NCI-H226 (cell line): ENCODE results near the gene AK5.
"Not testable (repeated sequence)": the region's sequence is repeated elsewhere in the genome, so short reads cannot be mapped to it uniquely, and the experiment has no call there.

Experiments used
- DNase-seq: peaks from one replicate; pipeline ENCODE4 v3.0.0-alpha.2; 2015

Gene AK5

DNA sequence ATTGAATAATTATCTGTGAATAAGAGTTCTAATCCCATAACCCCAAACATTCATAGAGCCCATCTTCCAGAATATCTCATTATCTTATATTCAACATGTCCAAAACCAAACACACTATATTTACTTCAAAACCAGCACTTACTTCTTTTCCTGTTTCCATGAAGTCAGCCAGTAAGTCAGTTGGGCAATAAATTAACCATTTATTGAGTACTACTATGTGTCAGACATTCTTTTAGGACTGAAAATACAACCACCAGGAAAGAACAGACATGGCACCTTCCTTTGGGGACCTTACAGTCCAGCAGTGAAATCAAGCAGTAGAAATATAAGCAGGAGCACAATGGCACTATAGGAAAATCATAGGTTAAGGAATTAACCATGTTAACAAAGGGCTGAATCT is 8.8 kb downstream of the AK5 start:
- DNase-seq = no peak

DNA sequence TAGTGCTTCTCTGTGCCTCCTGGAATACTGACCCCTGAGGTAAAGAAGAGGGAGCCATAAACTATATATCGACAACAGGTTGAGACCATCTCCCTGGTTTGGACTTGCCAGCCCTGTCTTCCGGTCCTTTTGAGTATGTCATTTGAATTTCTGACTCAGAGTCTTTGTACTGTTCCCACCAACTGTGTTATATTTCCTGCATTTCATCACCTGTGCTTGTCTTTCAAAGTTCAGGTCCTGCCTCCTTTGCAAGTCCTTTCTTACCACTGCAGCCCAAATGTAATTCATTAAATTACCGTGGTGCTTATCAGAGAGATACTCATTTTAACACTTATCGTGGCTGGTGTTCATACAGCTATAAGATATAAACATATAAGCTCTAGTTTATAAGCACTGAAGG is 10.7 kb downstream of the AK5 start:
- DNase-seq = no peak

DNA sequence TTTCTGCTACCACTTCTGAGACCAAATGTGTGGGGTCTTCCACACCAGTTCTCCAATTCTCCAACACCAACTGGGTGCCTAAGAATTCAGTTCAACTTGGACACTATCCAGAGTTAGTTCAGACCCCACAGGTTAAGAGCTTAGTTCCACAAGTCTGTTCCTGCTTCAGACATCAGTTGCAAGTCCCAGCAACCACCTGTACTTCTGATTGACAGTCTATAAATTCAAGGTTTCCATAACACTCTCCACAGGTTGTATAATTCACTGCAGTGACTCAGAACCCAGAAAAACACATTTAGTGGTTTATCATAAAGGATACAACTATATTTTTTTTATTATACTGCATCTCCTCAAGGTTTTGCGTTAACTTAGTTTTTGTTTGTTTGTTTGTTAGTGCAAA is 18.7 kb downstream of the AK5 start:
- DNase-seq = no peak

DNA sequence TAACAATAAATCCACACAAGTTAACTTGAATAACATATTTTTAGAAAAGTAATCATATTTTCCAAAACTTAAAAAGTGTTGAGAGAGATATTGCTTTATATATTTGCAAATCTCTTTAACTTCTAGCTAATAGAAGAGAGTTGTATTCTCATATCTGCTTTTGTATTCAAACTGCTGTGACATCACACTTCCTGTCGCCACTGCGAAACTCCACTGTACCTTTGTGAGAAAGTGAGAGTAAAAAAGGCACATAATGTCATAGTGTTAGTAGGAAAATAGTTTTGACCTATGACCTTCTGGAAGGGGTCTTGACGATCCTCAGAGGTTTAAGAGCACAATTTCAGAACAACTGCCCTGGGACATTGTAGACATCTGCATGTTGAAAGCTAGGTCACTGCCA is 21.6 kb downstream of the AK5 start:
- no peak for DNase-seq

DNA sequence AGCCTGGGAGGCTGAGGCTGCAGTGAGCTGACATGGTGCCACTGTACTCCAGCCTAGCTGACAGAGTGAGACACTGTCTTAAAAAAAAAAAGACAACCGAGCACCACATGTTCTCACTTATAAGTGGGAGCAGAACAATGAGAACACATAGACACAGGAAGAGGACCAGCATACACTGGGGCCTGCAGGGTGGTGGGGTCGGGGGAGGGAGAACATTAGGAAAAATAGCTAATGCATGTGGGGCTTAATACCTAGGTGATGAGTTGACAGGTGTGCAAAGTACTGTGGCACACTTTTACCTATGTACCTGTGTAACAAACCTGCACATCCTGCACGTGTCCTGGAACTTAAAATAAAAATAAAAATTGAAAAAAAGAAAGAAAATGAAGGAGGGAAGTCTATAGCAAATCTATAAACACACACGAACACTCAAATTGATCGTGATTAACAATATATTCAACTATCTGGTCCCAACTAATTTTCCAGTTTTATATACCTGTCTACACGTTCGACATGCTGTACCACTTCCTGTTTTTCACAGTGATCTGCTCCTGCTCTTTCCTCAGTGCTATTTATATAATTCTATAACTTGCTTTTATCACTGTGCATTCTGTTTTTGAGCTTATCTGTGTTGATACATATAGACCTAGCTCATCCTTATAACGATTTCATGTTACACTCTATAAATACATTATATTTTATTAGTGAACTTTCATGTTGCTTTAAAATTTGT is 27.2 kb downstream of the AK5 start:
- no peak for DNase-seq

DNA sequence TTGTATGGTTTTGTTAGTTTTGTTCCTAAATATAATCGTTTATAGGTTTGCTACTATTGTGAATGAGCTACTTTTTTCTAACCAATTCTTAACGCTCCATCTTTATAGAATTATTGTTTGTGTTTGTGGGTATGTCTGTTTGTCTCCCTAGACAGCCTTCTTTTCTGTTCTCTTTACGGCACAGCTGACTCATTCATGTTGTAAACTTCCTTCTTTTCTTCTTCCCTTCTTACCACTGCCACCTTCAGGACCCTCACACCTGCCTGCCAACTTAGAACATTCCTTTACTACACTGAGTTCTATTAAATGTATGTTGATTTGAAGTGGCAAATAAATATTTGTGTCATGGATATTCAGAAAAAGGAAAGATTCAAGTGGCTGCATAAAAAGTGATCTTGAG is 29.1 kb downstream of the AK5 start:
- DNase-seq = no peak

DNA sequence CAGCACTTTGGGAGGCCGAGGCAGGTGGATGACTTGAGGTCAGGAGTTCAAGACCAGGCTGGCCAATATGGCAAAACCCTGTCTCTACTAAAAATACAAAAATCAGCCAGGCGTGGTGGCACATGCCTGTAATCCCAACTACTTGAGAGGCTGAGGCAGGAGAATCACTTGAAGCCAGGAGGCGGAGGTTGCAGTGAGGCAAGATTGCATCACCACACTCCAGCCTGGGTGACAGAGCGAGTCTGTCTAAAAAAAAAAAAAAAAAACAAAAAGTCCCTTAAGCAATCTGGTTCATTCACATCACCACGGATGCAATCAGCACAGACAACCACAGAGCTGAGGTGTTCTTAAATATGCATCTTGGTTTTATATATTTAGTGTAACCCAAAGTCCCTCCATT is 30.5 kb downstream of the AK5 start:
- not testable (repeated sequence) for DNase-seq

DNA sequence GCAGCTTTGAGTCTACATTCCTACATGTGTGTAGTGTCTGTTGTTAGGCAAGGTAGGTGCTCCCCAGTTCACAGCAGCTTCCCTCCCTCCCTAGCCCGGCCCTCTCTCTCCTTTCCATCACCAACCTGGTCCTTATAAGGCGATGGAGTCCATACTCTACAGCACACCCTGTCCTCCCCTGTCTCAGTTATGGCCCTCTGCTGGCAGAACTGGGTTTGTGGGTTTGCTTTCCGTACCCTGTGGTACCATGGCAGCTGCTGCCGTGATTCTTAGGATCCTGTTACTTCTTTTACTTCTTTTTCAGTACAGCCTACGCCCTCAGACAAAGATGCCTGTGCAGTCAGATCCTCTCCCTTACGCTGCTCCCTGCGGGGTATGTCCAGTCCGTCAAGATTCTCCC is 31.7 kb downstream of the AK5 start:
- no peak for DNase-seq

DNA sequence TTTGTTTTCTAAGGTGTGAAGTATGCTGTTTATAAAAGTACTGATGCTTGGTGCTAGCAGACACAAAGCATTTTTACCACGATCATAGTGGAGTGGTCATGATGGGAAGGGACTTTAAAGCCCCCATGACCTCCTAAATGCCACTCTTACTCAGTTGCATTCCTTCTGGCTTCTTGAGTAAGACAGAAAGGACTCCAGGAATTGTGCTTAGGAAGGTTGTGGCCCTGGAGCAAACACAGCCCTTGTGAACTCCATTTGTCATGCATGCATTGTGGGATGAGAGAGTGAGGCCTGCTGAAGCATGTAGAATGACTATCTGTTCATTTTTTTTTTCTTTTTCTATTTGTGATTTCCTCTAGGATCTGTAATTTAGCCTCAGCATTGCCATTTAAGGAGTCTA is 34.2 kb downstream of the AK5 start:
- peak; percentile 21 for DNase-seq

DNA sequence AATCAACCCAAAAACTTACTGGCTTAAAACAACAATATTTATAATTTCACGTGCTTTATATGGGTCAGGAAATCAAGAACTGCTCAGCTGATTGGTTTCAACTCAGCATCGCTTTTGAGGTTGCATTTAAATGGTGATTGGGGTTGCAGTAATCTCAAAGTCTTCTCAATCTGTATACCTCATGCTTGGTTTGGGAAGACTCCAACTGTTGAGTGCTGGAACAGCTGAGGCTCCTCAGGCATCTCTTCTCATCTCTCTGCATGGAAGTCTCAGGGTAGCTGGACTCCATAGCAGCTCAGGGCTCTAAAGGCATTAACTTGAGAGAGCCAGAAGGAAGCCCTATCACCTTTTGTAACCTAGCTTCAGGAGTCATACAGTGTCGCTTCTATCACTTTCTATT is 35.1 kb downstream of the AK5 start:
- no peak for DNase-seq

DNA sequence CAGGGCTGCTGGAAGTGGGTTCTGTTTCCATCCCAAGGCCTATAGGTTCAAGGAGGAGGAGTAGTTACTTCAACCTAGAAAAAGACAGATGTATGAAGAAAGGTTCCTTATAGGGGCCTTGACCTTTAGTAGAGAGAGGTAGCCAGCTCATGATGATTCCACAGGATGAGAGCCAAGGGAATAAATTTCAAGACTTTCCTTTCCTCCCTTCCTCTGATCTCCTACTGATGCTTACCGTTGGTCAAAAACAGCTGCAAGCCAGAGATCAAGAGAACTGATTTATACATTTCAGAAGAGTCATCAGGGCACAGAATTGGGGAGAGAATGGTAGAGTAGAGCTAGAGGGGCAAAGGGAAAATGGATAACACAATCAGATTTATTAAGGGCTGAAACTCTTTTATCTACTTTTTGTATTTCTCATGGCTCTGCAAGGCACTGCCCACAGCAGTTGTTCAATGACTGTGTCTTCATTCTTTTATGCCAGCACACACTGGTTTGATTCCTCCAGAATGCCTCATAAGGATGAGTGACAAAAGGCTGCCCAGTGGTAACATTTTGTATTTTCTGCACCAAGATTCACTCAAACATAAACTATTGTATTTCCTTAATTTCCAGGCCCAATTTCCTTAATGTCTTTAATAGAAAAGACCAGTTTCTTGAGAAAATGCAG is 37.4 kb downstream of the AK5 start:
- peak; percentile 10 for DNase-seq

DNA sequence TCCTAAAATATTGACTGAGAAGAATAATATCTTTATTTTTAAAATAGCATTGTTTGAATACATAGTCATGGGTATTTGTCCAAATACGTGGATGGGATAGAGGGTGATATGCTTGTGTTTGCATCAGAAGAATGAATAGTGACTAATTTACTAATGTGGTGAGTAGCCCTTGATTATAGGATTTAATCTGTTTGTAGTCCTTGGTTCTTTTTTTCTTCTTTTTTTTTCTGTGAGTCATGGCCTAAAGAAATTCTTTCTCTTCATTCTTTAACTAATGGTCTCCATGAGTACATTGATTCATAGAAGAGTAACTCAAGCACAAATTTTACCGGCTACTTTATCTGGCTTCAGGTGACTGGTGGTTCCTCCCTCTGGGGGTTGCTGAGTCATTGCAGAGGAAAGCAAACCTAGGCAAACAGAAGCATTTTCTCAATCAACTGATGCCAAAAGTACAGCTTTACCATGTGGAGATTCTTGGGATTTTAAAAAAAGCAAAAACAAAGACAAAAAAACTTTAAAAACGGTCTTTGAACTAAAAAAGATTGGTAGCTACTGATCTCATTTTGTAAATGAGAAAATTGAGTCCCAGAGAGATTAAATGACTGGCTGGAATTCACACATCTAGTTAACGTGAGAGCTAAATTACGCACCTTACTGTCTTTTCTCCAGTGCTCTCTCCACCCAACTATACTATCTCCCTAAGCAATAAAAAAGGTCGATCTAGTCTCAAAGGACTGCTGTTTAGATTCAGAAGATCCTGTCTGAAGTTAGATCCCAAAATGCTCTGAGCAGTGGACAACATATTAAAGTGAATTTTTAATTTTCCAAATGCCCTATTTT is 40.5 kb downstream of the AK5 start:
- peak; percentile 95 for DNase-seq

DNA sequence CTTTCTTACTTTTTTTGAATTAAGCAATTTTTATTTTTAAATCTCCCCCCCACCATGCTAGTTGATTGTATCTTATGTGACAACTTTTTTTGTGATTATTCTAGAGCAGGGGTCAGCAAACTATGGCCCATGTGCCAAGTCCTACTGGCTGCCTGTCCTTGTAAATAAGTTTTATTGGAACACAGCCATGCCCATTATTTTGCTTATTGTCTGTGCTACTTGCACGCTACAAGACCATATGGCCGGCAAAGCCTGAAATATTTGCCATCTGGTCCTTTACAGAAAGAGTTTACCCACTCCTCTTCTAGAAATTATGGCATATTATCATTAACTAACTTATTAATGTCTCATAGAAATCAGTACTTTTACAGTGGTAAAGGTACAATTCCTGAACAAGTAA is 51.7 kb downstream of the AK5 start:
- DNase-seq = no peak

DNA sequence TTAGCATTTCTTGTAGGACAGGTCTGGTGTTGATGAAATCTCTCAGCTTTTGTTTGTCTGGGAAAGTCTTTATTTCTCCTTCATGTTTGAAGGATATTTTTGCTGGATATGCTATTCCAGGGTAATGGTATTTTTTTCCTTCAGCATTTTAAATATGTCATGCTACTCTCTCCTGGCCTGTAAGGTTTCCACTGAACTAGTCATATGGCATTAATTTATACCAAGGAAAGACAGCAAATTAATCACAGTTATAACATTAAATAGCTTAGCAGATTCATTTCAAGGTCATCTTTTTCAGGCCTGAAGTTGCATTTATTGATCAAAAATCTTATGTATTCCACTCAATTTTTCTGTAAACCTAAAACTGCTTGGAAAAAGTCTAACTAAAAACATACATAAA is 54.9 kb downstream of the AK5 start:
- DNase-seq = no peak

DNA sequence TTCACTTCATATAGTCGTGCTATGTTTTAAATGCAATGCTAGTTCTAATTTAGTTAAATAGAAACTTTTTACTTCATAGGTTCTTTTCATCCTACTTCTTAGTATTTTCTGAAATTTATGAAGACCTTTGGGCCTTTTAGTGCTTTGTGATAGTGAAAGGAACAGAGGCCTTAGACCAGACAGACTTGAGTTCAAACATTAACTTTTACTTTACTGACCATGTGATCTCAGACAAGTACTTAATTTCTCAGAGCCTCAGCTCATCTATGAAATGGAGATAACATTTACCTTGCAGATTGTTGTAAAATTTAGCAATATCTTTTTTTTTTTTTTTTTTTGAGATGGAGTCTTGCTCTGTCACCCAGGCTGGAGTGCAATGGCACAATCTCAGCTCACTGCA is 57.5 kb downstream of the AK5 start:
- no peak for DNase-seq

DNA sequence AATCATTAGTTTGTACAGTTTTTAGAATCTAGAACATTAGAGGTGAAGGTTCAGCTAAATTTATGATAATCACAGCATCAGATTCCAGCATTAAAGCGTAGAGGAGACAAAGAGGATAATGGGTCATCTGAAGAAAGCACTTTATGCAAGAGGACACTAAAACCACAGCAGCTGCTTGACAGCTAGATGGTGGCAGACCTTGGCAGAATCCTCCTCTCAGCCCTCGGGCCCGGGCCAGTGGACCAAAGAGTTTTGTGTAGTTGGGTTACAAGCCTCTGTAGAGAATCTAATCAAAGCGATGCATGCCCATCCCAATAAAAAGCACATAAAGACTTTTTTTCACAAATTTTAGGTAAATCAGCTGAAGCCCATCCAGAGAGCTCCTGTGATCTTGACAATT is 59.4 kb downstream of the AK5 start:
- no peak for DNase-seq

DNA sequence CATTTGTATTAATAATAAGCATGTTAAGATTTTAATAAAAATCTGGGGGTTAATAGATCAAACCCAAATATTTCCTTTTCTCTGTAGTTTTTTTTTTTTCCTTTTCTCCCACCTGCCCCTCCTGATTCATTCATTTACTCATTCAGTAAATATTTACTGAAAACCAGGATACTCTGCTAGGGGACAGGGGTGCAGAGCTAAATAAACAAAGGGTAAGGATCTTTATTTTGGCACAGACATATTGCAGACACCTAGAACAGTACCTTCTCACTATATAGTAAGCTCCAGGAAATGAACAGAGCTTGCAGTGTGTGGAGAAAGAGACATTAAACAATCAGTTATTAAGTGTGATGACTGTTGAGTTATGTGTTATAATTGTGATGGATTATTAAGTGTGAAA is 60.9 kb downstream of the AK5 start:
- no peak for DNase-seq

DNA sequence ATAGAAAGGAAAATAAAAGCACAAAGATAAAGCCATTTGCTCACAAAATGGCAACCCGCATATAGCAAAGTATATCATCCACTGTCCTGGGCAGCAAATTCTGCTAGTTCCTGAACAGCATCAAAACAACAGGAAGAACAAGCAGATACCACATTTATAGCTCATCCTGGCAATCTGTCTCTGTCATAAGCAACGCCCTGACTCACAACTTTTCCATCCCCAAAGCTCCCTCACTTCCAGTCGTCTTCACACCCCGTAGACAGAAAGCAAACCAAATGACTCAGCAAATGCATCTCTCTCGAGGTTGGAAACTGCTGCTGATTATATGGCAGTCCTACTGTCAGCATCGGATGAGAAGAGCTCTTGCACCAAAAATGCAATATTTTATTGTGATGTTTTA is 65.8 kb downstream of the AK5 start:
- peak; percentile 96 for DNase-seq

DNA sequence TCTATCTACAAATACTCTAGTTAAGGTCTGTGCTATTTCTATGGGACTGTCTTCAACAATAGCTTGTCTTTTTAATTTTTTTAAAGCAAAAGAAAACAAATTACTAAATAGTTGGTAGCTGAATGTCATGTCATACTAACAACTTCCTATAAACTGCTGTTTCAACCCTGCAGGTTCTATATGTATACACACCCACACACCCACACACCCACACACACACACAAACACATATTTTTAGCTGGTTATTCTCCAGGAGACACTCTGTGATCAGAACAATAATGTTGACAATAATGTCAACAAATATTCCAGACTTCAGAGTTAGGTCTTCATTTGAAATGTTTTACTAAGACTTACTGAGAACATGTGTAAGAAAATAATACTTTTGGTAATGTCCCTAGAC is 66.7 kb downstream of the AK5 start:
- DNase-seq = no peak

DNA sequence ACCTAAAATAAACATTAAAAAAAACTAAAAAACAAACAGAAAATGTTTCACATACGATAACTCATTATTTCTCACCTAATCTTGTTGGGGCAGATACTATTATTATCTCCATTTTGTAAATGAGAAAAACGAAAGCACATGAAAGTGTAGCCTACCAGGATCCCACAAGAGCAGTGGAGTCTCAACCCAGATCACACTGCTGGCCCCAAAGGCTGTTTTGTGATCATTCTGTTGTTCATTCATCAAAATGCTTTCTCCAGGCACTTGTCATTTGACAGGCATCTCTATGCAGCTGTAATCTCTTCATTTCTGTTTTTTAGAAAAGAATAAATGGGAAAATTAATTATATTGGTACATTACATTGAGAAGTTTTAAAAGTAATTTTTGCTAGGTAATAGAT is 67.5 kb downstream of the AK5 start:
- DNase-seq = no peak

DNA sequence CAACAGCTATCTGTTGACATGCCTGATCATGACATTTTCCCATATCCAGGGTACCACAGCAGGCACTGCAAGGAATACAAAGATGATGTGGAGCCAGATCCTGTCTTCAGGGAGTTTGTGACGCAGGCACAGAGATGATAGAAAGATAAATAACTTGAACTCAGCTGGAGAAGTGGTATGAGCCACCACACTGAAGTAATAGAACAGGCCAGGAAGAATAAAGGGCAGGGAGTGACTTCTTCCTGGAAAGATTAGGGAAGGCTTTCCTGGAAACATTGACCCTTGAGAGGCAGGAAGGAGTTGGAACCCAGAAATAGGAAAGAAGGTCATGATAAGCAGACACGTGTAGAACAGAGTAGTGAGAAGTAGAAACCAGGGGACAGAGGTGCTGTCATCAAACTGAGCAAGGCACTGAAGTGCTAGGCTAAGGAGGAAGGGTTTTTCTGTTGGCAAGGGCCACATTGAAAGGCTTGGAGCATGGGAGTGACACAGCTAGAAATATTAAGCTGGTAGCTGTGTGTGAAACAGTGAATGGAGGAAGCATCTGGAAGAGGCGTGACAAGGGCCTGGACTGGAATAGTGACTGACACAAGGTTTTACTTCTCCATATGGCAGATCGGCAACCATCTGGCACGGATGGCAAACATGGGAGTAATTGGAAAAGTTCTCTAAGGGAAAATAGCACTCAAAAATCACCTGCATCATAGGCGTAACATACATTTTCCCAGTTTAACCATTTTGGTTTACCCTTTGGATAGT is 68.4 kb downstream of the AK5 start:
- no peak for DNase-seq

DNA sequence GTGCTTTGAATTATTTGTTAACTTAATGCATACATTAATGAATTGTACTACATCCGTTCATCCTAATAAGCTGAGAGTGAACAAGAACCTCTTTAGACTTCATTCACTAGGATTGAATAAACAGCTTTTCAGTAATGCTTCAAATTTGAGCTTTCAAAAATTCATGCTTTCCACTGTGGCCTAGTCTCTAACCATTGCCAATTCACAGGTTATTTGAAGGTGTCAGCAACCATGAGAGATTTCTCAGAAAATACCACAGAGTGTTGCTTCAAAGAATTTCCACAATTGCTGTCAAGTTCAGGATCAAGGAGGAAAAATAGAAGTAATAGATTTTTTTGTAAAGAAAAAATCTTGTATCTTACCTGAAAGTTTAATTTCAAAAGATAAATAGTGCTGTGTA is 72.7 kb downstream of the AK5 start:
- no peak for DNase-seq

DNA sequence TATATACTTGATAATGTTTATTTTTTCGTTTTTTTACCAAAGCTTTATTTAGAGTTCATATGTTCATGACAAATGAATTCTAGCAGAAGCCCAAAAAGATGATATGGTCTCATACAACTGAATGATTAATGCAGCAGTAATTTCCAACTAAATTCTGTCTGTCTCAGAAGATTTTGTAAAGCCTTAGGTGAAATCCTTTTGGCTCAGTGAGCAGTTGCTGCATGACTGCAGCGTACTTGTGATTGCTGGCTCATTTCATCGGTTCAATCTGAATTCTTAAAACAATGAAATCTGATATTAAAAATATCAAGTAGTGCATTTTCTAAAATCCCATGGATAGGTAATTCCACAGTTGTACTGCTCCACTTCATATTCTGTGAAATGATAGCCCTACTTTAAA is 73.2 kb downstream of the AK5 start:
- peak; percentile 3 for DNase-seq
